Measurements from ENCODE around the gene NXNL1. TPM values are rescaled to one million over a fixed set of nuclear protein-coding genes. Genes with fewer than 3 reads are reported as not detected.

The NXNL1 gene
- total RNA-seq, 1 donor from 2014 or later = not detected

GRCh38 chr19:17415121-17415520 is 45.6 kb downstream of the NXNL1 start:
- Mint-ChIP-seq H3K4me3 (ENCODE audit: unreplicated experiment) (no peak overlapping the region), H3K4me1 (ENCODE audit: unreplicated experiment) (peaks cover 14% of the 10 kb centered on the region), H3K27ac (ENCODE audit: unreplicated experiment) (no peak overlapping the region), H3K27me3 (ENCODE audit: unreplicated experiment) (peaks cover 20% of the 10 kb centered on the region), H3K36me3 (ENCODE audit: unreplicated experiment) (no peaks in the 10 kb centered on the region), H3K9me3 (ENCODE audit: unreplicated experiment) (no peaks in the 10 kb centered on the region)
- no peak for TF ChIP-seq CTCF (IDR thresholded peaks at IDR 0.05)
- DNase-seq (ENCODE audit: extremely low spot score, unreplicated experiment) = no peak

- Mint-ChIP-seq H3K4me3 (ENCODE audit: unreplicated experiment) (no peak overlapping the region), H3K27me3 (ENCODE audit: unreplicated experiment) (peaks cover 20% of the 10 kb centered on the region), H3K4me1 (ENCODE audit: unreplicated experiment) (peaks cover 8% of the 10 kb centered on the region), H3K27ac (ENCODE audit: unreplicated experiment) (no peak overlapping the region), H3K9me3 (ENCODE audit: unreplicated experiment) (no peaks in the 10 kb centered on the region), H3K36me3 (ENCODE audit: unreplicated experiment) (no peaks in the 10 kb centered on the region)
- TF ChIP-seq CTCF (IDR thresholded peaks at IDR 0.05) = no peak
- no peak for DNase-seq (ENCODE audit: extremely low spot score, unreplicated experiment)
These were observed 46.6 kb downstream of the NXNL1 start for GRCh38 chr19:17414097-17414496.

- no peak overlapping the region for H3K4me3 Mint-ChIP-seq (ENCODE audit: unreplicated experiment)
- peaks cover 18% of the 10 kb centered on the region for H3K27me3 Mint-ChIP-seq (ENCODE audit: unreplicated experiment)
These were observed 48.9 kb downstream of the NXNL1 start for GRCh38 chr19:17411801-17412200.

GRCh38 chr19:17409990-17410389 is 50.7 kb downstream of the NXNL1 start:
- peaks cover 9% of the 10 kb centered on the region for H3K27me3 Mint-ChIP-seq (ENCODE audit: unreplicated experiment)
- no peak for DNase-seq (ENCODE audit: extremely low spot score, unreplicated experiment)
- H3K4me3 Mint-ChIP-seq (ENCODE audit: unreplicated experiment) = no peak overlapping the region
- H3K27ac Mint-ChIP-seq (ENCODE audit: unreplicated experiment) = no peak overlapping the region
- no peaks in the 10 kb centered on the region for H3K36me3 Mint-ChIP-seq (ENCODE audit: unreplicated experiment)
- no peak for TF ChIP-seq CTCF (IDR thresholded peaks at IDR 0.05)
- H3K4me1 Mint-ChIP-seq (ENCODE audit: unreplicated experiment) = peaks cover 25% of the 10 kb centered on the region
- H3K9me3 Mint-ChIP-seq (ENCODE audit: unreplicated experiment) = no peaks in the 10 kb centered on the region

More at GRCh38 chr19:17411801-17412200, 48.9 kb downstream of the NXNL1 start:
- TF ChIP-seq CTCF (IDR thresholded peaks at IDR 0.05) = no peak
- no peak overlapping the region for H3K27ac Mint-ChIP-seq (ENCODE audit: unreplicated experiment)
- no peak for DNase-seq (ENCODE audit: extremely low spot score, unreplicated experiment)
- peaks cover 11% of the 10 kb centered on the region for H3K4me1 Mint-ChIP-seq (ENCODE audit: unreplicated experiment)
- no peaks in the 10 kb centered on the region for H3K9me3 Mint-ChIP-seq (ENCODE audit: unreplicated experiment)
- no peaks in the 10 kb centered on the region for H3K36me3 Mint-ChIP-seq (ENCODE audit: unreplicated experiment)

- H3K27ac Mint-ChIP-seq (ENCODE audit: unreplicated experiment) = no peak overlapping the region
- H3K4me3 Mint-ChIP-seq (ENCODE audit: unreplicated experiment) = no peak overlapping the region
- peaks cover 18% of the 10 kb centered on the region for H3K4me1 Mint-ChIP-seq (ENCODE audit: unreplicated experiment)
These were observed 53.9 kb downstream of the NXNL1 start for GRCh38 chr19:17406887-17407196.

More at GRCh38 chr19:17406887-17407196, 53.9 kb downstream of the NXNL1 start:
- DNase-seq (ENCODE audit: extremely low spot score, unreplicated experiment) = no peak
- TF ChIP-seq CTCF (IDR thresholded peaks at IDR 0.05) = no peak
- no peaks in the 10 kb centered on the region for H3K36me3 Mint-ChIP-seq (ENCODE audit: unreplicated experiment)
- no peaks in the 10 kb centered on the region for H3K27me3 Mint-ChIP-seq (ENCODE audit: unreplicated experiment)
- no peaks in the 10 kb centered on the region for H3K9me3 Mint-ChIP-seq (ENCODE audit: unreplicated experiment)
